ENCODE measurements around the gene ZNF469. TPM values are rescaled to one million over a fixed set of nuclear protein-coding genes. Genes with fewer than 3 reads are reported as not detected.

Gene ZNF469
- total RNA-seq, 1 experiment from 2014 or later, result 3.2 TPM

DNA sequence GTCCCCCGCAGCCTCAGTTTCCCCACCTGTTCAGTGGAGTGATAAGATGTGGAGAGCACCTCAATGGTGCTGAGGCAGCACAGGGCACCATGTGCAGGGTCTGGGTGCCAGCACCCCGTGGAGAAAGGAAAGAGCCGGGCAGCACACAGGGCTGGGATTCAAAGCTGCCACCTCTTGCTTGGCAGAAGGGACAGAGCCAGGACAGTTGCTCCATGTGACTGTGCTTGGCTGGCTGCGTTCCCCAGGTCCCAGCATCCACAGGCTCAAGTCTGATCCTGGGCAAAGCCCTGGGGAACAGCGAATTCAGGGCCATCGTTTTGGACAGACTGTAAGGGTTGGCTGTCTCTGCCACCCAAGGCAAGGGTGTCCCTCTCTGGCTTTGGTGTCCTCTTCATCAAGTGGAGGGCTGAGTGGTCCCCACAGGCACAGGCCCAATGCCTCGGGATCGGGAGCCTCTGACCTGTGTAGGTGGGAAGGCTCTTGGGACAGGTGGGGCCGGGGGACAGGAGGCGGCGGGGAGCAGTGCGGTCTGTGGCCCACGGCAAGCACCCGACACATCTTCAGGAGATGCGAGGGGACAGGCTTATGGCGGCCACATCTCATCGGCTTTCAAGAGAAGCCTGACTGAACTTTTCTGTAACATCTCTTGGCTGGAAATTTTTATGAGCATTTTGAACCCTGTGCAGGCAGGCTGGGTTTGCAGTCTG, 8.5 kb downstream of the ZNF469 start (continued):
- TF ChIP-seq, protein P1, sequence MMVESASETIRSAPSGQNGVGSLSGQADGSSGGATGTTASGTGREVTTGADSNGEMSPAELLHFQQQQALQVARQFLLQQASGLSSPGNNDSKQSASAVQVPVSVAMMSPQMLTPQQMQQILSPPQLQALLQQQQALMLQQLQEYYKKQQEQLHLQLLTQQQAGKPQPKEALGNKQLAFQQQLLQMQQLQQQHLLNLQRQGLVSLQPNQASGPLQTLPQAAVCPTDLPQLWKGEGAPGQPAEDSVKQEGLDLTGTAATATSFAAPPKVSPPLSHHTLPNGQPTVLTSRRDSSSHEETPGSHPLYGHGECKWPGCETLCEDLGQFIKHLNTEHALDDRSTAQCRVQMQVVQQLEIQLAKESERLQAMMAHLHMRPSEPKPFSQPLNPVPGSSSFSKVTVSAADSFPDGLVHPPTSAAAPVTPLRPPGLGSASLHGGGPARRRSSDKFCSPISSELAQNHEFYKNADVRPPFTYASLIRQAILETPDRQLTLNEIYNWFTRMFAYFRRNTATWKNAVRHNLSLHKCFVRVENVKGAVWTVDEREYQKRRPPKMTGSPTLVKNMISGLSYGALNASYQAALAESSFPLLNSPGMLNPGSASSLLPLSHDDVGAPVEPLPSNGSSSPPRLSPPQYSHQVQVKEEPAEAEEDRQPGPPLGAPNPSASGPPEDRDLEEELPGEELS (CRISPR knock-in tag; IDR thresholded peaks at IDR 0.05), result no peak
- TF ChIP-seq, protein P2, sequence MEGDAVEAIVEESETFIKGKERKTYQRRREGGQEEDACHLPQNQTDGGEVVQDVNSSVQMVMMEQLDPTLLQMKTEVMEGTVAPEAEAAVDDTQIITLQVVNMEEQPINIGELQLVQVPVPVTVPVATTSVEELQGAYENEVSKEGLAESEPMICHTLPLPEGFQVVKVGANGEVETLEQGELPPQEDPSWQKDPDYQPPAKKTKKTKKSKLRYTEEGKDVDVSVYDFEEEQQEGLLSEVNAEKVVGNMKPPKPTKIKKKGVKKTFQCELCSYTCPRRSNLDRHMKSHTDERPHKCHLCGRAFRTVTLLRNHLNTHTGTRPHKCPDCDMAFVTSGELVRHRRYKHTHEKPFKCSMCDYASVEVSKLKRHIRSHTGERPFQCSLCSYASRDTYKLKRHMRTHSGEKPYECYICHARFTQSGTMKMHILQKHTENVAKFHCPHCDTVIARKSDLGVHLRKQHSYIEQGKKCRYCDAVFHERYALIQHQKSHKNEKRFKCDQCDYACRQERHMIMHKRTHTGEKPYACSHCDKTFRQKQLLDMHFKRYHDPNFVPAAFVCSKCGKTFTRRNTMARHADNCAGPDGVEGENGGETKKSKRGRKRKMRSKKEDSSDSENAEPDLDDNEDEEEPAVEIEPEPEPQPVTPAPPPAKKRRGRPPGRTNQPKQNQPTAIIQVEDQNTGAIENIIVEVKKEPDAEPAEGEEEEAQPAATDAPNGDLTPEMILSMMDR (IDR thresholded peaks at IDR 0.05), result no peak
- no peak for TF ChIP-seq ZNF232 (CRISPR knock-in tag; IDR thresholded peaks at IDR 0.05)
- TF ChIP-seq GTF2I (CRISPR knock-in tag; conservative IDR thresholded peaks at IDR 0.05), result no peak
- TF ChIP-seq GABPB1 (CRISPR knock-in tag; IDR thresholded peaks at IDR 0.05), result no peak
- TF ChIP-seq HMGA2 (CRISPR knock-in tag; IDR thresholded peaks at IDR 0.05), result no peak
- TF ChIP-seq FOXK1 (CRISPR knock-in tag; IDR thresholded peaks at IDR 0.05), result no peak
- TF ChIP-seq, protein P3, sequence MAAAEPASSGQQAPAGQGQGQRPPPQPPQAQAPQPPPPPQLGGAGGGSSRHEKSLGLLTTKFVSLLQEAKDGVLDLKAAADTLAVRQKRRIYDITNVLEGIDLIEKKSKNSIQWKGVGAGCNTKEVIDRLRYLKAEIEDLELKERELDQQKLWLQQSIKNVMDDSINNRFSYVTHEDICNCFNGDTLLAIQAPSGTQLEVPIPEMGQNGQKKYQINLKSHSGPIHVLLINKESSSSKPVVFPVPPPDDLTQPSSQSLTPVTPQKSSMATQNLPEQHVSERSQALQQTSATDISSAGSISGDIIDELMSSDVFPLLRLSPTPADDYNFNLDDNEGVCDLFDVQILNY (CRISPR knock-in tag; IDR thresholded peaks at IDR 0.05), result no peak
- TF ChIP-seq ZNF423 (CRISPR knock-in tag; IDR thresholded peaks at IDR 0.05), result no peak
- TF ChIP-seq ZNF121 (CRISPR knock-in tag; IDR thresholded peaks at IDR 0.05), result no peak

DNA sequence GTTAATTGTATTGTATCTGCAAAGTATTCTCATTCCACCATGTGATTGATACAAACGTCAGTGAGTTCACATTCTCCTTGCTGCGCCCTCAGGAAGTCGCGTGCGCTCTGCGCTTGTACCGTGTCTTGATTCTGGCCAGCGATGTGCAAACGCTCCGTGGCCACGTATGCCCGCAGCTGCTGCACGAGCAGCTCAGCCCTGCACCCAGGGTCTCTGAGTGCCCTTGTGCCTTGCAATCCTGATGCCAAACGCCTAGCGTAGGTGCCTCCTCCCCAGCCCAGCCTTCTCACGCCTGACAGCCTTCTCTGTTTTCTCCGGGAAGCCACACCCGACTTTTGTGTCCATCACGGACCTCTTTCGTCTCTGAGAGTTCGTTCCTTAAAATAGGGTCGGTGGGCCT, 9.4 kb downstream of the ZNF469 start:
- POLR2A ChIA-PET, result no interaction called here
- no peaks in the 10 kb centered on the region for H3K4me1 Mint-ChIP-seq
- H3K27ac Mint-ChIP-seq, result no peak overlapping the region
- ATAC-seq, result no peak
- H3K9me3 Mint-ChIP-seq, result no peaks in the 10 kb centered on the region
- H3K27me3 Mint-ChIP-seq (ENCODE audit: low read depth), result no peaks in the 10 kb centered on the region; the same call in 1 of the 2 replicates
- no peaks in the 10 kb centered on the region for H3K36me3 Mint-ChIP-seq
- DNase-seq (ENCODE audit: low spot score), result no peak
- no peak overlapping the region for H3K4me3 Mint-ChIP-seq
- CTCF ChIA-PET, result interaction anchor here (3.6 kb wide), 1 partner anchor 46 kb away, joined by 11 read pairs; no protein-coding TSS in a partner anchor
- TF ChIP-seq GRHL2 (CRISPR knock-in tag; IDR thresholded peaks at IDR 0.05; ENCODE audit: insufficient replicate concordance, severe bottlenecking), result no peak
- no peak for TF ChIP-seq TEAD1 (CRISPR knock-in tag; IDR thresholded peaks at IDR 0.05)
- TF ChIP-seq, protein P4, sequence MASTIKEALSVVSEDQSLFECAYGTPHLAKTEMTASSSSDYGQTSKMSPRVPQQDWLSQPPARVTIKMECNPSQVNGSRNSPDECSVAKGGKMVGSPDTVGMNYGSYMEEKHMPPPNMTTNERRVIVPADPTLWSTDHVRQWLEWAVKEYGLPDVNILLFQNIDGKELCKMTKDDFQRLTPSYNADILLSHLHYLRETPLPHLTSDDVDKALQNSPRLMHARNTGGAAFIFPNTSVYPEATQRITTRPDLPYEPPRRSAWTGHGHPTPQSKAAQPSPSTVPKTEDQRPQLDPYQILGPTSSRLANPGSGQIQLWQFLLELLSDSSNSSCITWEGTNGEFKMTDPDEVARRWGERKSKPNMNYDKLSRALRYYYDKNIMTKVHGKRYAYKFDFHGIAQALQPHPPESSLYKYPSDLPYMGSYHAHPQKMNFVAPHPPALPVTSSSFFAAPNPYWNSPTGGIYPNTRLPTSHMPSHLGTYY (CRISPR knock-in tag; IDR thresholded peaks at IDR 0.05), result no peak

DNA sequence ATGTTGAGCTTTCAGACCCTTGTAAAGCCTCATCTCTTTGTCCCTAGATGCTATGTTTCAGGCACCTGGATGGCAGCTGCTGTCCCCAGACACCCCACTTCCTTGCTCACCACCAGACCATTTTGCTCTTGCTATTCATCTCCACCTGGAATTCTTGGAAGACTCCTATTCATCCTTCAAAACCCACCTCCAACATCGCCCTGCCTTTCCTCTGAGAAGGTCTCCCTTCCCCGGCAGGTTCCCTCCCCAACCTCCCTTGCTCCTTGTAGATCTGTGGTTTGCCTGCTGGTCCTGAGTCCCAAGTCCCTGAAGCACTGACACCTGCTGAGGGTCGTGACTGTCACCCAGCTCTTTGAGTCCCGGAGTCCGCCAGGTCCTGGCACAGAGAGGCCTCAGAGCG, 9.9 kb downstream of the ZNF469 start:
- POLR2A ChIA-PET, result no interaction called here
- CTCF ChIA-PET, result interaction anchor here (3.6 kb wide), 1 partner anchor 45 kb away, joined by 11 read pairs; no protein-coding TSS in a partner anchor
- peaks cover 4% of the 10 kb centered on the region for H3K9me3 Mint-ChIP-seq
- no peaks in the 10 kb centered on the region for H3K36me3 Mint-ChIP-seq
- H3K27me3 Mint-ChIP-seq (ENCODE audit: low read depth), result no peaks in the 10 kb centered on the region; the same call in 1 of the 2 replicates
- no peak overlapping the region for H3K27ac Mint-ChIP-seq
- no peaks in the 10 kb centered on the region for H3K4me1 Mint-ChIP-seq
- TF ChIP-seq, protein P4 (CRISPR knock-in tag; IDR thresholded peaks at IDR 0.05), result no peak
- TF ChIP-seq OVOL2 (CRISPR knock-in tag; IDR thresholded peaks at IDR 0.05; ENCODE audit: borderline replicate concordance), result no peak
- TF ChIP-seq SMAD3 (CRISPR knock-in tag; IDR thresholded peaks at IDR 0.05; ENCODE audit: borderline replicate concordance), result no peak
- TF ChIP-seq, protein P5, sequence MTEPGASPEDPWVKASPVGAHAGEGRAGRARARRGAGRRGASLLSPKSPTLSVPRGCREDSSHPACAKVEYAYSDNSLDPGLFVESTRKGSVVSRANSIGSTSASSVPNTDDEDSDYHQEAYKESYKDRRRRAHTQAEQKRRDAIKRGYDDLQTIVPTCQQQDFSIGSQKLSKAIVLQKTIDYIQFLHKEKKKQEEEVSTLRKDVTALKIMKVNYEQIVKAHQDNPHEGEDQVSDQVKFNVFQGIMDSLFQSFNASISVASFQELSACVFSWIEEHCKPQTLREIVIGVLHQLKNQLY (CRISPR knock-in tag; IDR thresholded peaks at IDR 0.05), result no peak
- TF ChIP-seq MXD4 (CRISPR knock-in tag; IDR thresholded peaks at IDR 0.05; ENCODE audit: borderline replicate concordance), result no peak
- no peak for TF ChIP-seq NFE2L1 (CRISPR knock-in tag; IDR thresholded peaks at IDR 0.05)
- TF ChIP-seq, protein P2 (IDR thresholded peaks at IDR 0.05), result no peak
- TF ChIP-seq TEAD1 (CRISPR knock-in tag; IDR thresholded peaks at IDR 0.05), result no peak
- TF ChIP-seq FOXK1 (CRISPR knock-in tag; IDR thresholded peaks at IDR 0.05), result no peak
- no peak for TF ChIP-seq ATF1 (CRISPR knock-in tag; IDR thresholded peaks at IDR 0.05)
- TF ChIP-seq JUN (CRISPR knock-in tag; IDR thresholded peaks at IDR 0.05), result no peak
- no peak overlapping the region for H3K4me3 Mint-ChIP-seq
- no peak for ATAC-seq
- DNase-seq (ENCODE audit: low spot score), result no peak

All from WTC11 (cell line).